Endothelial cell of umbilical vein (primary cell): ENCODE measurements around the gene GLI2. TPM values are rescaled to one million over a fixed set of nuclear protein-coding genes. Genes with fewer than 3 reads are reported as not detected.

Experiments
- BruUV-seq: library from RNA; stranded (reverse); fragments of 400-500 nt; replicated peaks from 2 replicates; lab custom pipeline; 2021; lab: Mats Ljungman, UMichigan
- CTCF ChIA-PET: fragments of 300-600, 350-600 bp; sonication (Branson Sonifier 250); formaldehyde crosslinking; loops from one replicate; lab custom pipeline; 2021; ENCODE audit warnings: antibody characterized with exemption, inconsistent platforms; lab: Charles Lee
- POLR2A ChIA-PET: fragments of 300-600, 350-600 bp; sonication (Branson Sonifier 250); formaldehyde crosslinking; loops from one replicate; lab custom pipeline; 2021; ENCODE audit warnings: antibody characterized with exemption, inconsistent platforms; lab: Charles Lee
- DNase-seq: peaks from one replicate; pipeline ENCODE4 v3.0.0-alpha.2; 2011; ENCODE audit warnings: low read depth, low spot score
- FAIRE-seq: peaks from 2 replicates; lab custom pipeline; 2011; peaks lifted over from hg19 to GRCh38; lab: Jason Lieb, UNC
- H2AFZ ChIP-seq: 2 replicates; pipeline ENCODE4 v1.6.0; 2012; ENCODE audit warnings: low read depth, low read length, control low read depth, inconsistent platforms
- H3K27ac ChIP-seq: 2 replicates; pipeline ENCODE4 v1.5.1; 2011; ENCODE audit warnings: low read depth, mild to moderate bottlenecking, control low read depth, low read length, moderate library complexity; ENCODE audit not compliant: insufficient read depth
- H3K27me3 ChIP-seq, 2 experiments: 2 replicates each; pipeline versions ENCODE4 v1.6.0 to v1.6.1; 2011; ENCODE audit warnings: low read length in 2 of 2, mixed read lengths in 1 of 2; ENCODE audit not compliant: control insufficient read depth in 2 of 2, insufficient read depth in 2 of 2
- H3K36me3 ChIP-seq, 2 experiments: 2 replicates in 1 of 2; 3 replicates in 1 of 2; pipeline ENCODE4 v1.5.1; 2011; ENCODE audit warnings: low read length in 2 of 2, mild to moderate bottlenecking in 1 of 2, moderate library complexity in 1 of 2; ENCODE audit not compliant: control insufficient read depth in 2 of 2, insufficient read depth in 2 of 2; ENCODE audit errors: extremely low read depth in 1 of 2
- H3K4me1 ChIP-seq: 3 replicates; pipeline ENCODE4 v1.5.1; 2011; ENCODE audit warnings: mild to moderate bottlenecking, low read length; ENCODE audit not compliant: control insufficient read depth, insufficient read depth; ENCODE audit errors: extremely low read depth
- H3K4me2 ChIP-seq: 2 replicates; pipeline ENCODE4 v1.6.1; 2011; ENCODE audit warnings: low read length, control low read depth, mixed read lengths; ENCODE audit not compliant: insufficient read depth
- H3K4me3 ChIP-seq, 3 experiments: fragments of 200-600 bp in 1 of 3; sonication (generic), shearing (Covaris generic) in 1 of 3; replicated peaks in 1 of 3; 2 replicates each; pipeline ENCODE4 v1.5.1; 2011 to 2016; ENCODE audit warnings: control low read depth in 3 of 3, low read length in 3 of 3, mild to moderate bottlenecking in 2 of 3, inconsistent platforms in 1 of 3, low read depth in 1 of 3, moderate library complexity in 1 of 3; ENCODE audit not compliant: insufficient read depth in 1 of 3
- H3K79me2 ChIP-seq: 2 replicates; pipeline ENCODE4 v1.6.0; 2012; ENCODE audit warnings: low read length, inconsistent platforms; ENCODE audit not compliant: control insufficient read depth, insufficient read depth
- H3K9ac ChIP-seq: replicated peaks from 2 replicates; pipeline ENCODE3; 2011; ENCODE audit warnings: low read length, control low read depth; ENCODE audit not compliant: insufficient read depth; ENCODE audit errors: extremely low read depth
- H3K9me1 ChIP-seq: replicated peaks from 3 replicates; pipeline ENCODE4 v1.6.0; 2011; ENCODE audit warnings: mild to moderate bottlenecking, low read length; ENCODE audit not compliant: control insufficient read depth, insufficient read depth; ENCODE audit errors: extremely low read depth
- H3K9me3 ChIP-seq: replicated peaks from 2 replicates; pipeline ENCODE4 v1.5.1; 2012; ENCODE audit warnings: low read length, inconsistent platforms; ENCODE audit not compliant: control insufficient read depth, insufficient read depth
- H4K20me1 ChIP-seq: replicated peaks from 2 replicates; pipeline ENCODE3; 2011; ENCODE audit warnings: mild to moderate bottlenecking, low read length; ENCODE audit not compliant: control insufficient read depth, insufficient read depth; ENCODE audit errors: extremely low read depth
- CTCF ChIP-seq, 2 donors: IDR thresholded peaks; 1 replicate in 1 of 2; 2 replicates in 1 of 2; pipeline ENCODE4 v1.5.1; 2011; ENCODE audit warnings: low read length in 2 of 2, mild to moderate bottlenecking in 2 of 2, moderate library complexity in 2 of 2, control low read depth in 1 of 2, inconsistent platforms in 1 of 2, low read depth in 1 of 2; ENCODE audit not compliant: insufficient read depth in 1 of 2; ENCODE audit errors: extremely low read depth in 1 of 2
- EZH2 ChIP-seq: IDR thresholded peaks from 2 replicates; pipeline ENCODE4 v1.6.1; 2012; ENCODE audit warnings: borderline replicate concordance, low read depth, mild to moderate bottlenecking, moderate library complexity, low read length, inconsistent platforms; ENCODE audit not compliant: severe bottlenecking
- FOS ChIP-seq: IDR thresholded peaks from 2 replicates; pipeline ENCODE4 v1.6.1; 2011; ENCODE audit warnings: mild to moderate bottlenecking, low read length, moderate library complexity, borderline replicate concordance; ENCODE audit not compliant: insufficient read depth
- GATA2 ChIP-seq: IDR thresholded peaks from 2 replicates; pipeline ENCODE4 v1.7.0; 2011; ENCODE audit warnings: low read depth, mild to moderate bottlenecking, moderate library complexity, mixed read lengths, low read length; ENCODE audit not compliant: insufficient read length, insufficient read depth
- JUN ChIP-seq: IDR thresholded peaks from 2 replicates; pipeline ENCODE4 v1.6.1; 2011; ENCODE audit warnings: borderline replicate concordance, low read depth; ENCODE audit not compliant: insufficient read length, insufficient read depth
- MAX ChIP-seq: IDR thresholded peaks from 2 replicates; pipeline ENCODE4 v1.6.1; 2011; ENCODE audit not compliant: insufficient read depth, insufficient read length
- MYC ChIP-seq: IDR thresholded peaks from one replicate; pipeline ENCODE4 v1.6.1; 2011; ENCODE audit warnings: mild to moderate bottlenecking, low read depth, low read length
- POLR2A ChIP-seq: IDR thresholded peaks from 2 replicates; pipeline ENCODE4 v1.6.1; 2012; ENCODE audit warnings: low read depth, mild to moderate bottlenecking, control low read depth, low read length
- POLR2AphosphoS5 ChIP-seq: IDR thresholded peaks from 2 replicates; pipeline ENCODE4 v1.6.1; 2012; ENCODE audit warnings: low read depth, mild to moderate bottlenecking, control low read depth, low read length, moderate library complexity; ENCODE audit not compliant: insufficient read depth
- dilution Hi-C: fragments of 300-500 bp; cut with MboI; formaldehyde crosslinking; loops from one replicate; pipeline ENCODE4 v1.15.0; 2019; ENCODE audit warnings: low sequenced_read_pairs; ENCODE audit not compliant: extremely low pct_ligation_motif_present
- intact Hi-C: fragments of 100-400 bp; cut with micrococcal nuclease; formaldehyde crosslinking; loops from one replicate; pipeline ENCODE4 v1.10.0; 2022
- polyA plus RNA-seq, 4 experiments: library from polyadenylated mRNA; depleted of rRNA in 3 of 4; stranded (reverse) in 3 of 4; unstranded in 1 of 4; fragments of >200 nt; gene quantifications; 2 replicates each; pipeline versions ENCODE4 v1.2.1 to v1.2.3, GENCODE V29; 2011 to 2012; ENCODE audit warnings: missing spikeins in 1 of 4
- total RNA-seq: library from RNA; stranded (reverse); gene quantifications from 2 replicates; pipeline ENCODE4 v1.2.3, GENCODE V29; 2021

Gene GLI2
- total and polyA plus RNA-seq, 2 donors (not counting 3 experiments of a cell fraction or from before 2014, with no cell fraction given) = 0.13 TPM; not detected in 1

- Histone ChIP-seq H3K9me3 (no peaks in the 10 kb centered on the region), H3K9ac (no peak overlapping the region), H3K27me3 (peaks cover 2% of the 10 kb centered on the region in 2 experiments), H3K79me2 (no peaks in the 10 kb centered on the region), H3K4me2 (no peak overlapping the region), H3K36me3 (no peaks in the 10 kb centered on the region), H4K20me1 (no peaks in the 10 kb centered on the region), H3K4me3 (no peak overlapping the region), H3K9me1 (no peaks in the 10 kb centered on the region), H3K4me1 (peaks cover 4% of the 10 kb centered on the region), H3K27ac (no peak overlapping the region), H2AFZ (no peak overlapping the region)
- FAIRE-seq = no peak
- no peak for DNase-seq
- dilution Hi-C loops = loop anchor here (10.0 kb wide), 1 partner anchor 360 kb away; no protein-coding TSS in a partner anchor
- intact Hi-C loops = no loop called here
- BruUV-seq = no TSS peak
- POLR2A ChIA-PET = no interaction called here
- TF ChIP-seq MYC (no peak), MAX (no peak), JUN (no peak), FOS (no peak), POLR2AphosphoS5 (no peak), CTCF (IDR thresholded peaks at IDR 0.05; ENCODE audit: extremely low read depth in 1 of 2, insufficient read depth in 1 of 2, low read depth in 1 of 2, low read length in 2 of 2) (no peak), POLR2A (no peak), GATA2 (no peak), EZH2 (no peak)
- CTCF ChIA-PET = interaction anchor here (1.2 to 1.5 kb wide), 3 partner anchors 9 to 375 kb away, joined by 4 to 11 read pairs (median 9); no protein-coding TSS in a partner anchor
Observed at GRCh38 chr2:120704696-120705095, 31.0 kb upstream of the GLI2 start.
